HG03045 (cell line): ENCODE measurements around the gene ZFYVE28.
"Not testable (repeated sequence)": the region's sequence is repeated elsewhere in the genome, so short reads cannot be mapped to it uniquely, and the experiment has no call there.

ENCODE experiments used
- ATAC-seq: cut with Tn5 transposase; IDR thresholded peaks from one replicate; pipeline ENCODE4 v1.9.1; 2021; ENCODE audit warnings: mild to moderate bottlenecking, moderate library complexity; ENCODE audit not compliant: unreplicated experiment

Gene ZFYVE28

GRCh38 chr4:2275546-2276251, 142.7 kb downstream of the ZFYVE28 start:
- no peak for ATAC-seq

- ATAC-seq = not testable (repeated sequence)
Measured at GRCh38 chr4:2275044-2275397, 143.4 kb downstream of the ZFYVE28 start.

DNA sequence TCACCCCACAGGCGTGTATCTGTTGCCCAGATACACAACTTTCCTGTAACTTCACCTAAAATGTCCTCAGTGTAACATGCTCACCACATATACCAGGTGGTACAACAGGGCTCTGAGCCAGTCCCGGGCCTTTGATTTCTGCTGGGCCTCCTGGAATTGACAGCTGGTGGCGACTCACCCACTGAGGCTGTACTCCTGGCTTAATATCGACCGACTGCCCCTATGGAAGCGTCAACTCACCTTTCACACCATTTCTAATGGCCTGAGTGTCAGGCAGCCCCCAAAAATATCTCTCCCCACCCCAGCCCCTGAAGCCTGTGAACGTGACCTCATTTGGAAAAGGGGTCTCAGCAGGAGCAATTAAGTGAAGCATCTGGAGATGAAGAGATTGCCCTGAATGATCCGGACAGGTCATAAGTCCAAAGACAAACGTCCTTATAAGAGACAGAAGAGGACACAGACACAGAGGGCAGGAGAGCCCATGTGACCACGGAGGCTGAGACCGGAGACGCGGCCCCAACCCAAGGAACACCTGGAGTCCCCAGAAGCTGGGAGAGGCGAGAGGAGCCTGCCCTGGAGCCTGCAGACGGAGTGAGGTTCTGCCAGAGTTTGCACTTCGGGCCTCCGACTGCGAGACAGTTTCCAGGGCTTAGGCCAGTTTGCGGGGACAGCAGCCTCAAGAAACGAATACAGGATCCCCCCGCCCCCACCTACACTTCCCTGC, 144.0 kb downstream of the ZFYVE28 start:
- ATAC-seq = no peak

DNA sequence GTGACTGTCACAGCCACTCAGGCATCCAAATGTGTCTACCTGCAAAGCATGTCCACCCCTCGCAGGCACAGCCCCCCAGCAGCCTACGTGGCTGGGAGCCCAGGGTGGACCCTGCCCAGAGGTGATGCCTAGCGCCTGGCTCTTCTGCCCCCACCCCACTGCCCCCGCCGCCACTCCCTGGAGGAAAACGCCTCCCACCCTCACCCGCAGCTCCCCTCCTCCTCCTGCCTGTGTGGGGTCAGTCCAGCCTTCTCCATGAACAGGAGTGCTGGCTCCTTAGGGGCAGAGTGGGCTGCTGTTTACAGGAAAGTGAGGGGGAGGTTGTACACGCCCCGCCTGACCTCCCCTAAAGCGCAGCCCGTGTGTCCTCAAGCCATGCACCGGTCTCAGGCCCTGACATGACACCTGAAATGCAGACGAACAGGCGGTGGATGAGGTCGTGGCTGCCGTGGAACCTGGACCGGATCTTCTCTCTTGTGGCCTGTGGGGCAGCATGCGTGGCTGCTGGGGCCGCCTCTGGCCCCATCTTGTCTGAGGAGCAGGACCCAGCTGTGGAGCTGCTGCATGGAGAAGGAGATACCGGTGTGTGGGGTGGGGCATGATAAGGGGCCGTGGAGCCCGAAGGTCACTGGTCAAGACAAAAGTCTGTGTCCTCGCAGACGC, 144.7 kb downstream of the ZFYVE28 start:
- ATAC-seq = no peak

DNA sequence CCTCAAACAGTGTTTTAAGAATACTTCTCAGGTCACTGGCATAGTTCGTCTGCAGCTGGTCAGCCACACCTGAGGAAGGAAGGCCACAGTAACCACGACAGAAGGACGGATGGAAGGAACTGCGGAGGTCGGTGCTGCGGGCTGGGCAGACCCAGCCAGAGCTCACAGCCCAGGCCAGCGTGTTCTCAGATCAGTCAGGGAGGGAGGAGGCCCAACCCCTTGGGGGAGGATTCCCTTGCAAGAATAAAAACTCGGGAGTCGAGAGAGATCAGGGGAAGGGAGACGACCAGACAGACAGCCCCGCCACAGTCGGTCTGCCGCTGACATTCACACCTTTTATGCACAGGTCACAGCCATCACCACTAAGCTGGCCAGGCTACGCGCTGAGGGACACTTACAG, 145.2 kb downstream of the ZFYVE28 start:
- ATAC-seq = no peak

DNA sequence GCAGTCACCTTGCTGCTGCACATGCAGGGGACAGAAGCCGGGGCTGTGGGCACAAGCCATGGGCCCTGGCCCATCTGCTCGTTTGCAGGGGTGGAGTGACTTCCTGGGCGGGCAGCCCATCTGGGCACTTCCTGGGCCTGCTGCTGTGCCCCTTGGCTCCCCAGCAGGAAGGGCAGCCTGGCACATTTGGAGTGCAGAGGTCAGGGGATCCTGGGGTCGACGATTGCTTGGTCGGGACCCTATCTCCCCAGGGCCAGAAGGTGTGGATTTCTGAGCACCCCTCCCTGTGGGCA, 145.7 kb downstream of the ZFYVE28 start:
- no peak for ATAC-seq

- ATAC-seq = no peak
Measured at GRCh38 chr4:2272026-2272827, 146.2 kb downstream of the ZFYVE28 start.

- no peak for ATAC-seq
Measured at GRCh38 chr4:2271279-2272025, 147.0 kb downstream of the ZFYVE28 start.

DNA sequence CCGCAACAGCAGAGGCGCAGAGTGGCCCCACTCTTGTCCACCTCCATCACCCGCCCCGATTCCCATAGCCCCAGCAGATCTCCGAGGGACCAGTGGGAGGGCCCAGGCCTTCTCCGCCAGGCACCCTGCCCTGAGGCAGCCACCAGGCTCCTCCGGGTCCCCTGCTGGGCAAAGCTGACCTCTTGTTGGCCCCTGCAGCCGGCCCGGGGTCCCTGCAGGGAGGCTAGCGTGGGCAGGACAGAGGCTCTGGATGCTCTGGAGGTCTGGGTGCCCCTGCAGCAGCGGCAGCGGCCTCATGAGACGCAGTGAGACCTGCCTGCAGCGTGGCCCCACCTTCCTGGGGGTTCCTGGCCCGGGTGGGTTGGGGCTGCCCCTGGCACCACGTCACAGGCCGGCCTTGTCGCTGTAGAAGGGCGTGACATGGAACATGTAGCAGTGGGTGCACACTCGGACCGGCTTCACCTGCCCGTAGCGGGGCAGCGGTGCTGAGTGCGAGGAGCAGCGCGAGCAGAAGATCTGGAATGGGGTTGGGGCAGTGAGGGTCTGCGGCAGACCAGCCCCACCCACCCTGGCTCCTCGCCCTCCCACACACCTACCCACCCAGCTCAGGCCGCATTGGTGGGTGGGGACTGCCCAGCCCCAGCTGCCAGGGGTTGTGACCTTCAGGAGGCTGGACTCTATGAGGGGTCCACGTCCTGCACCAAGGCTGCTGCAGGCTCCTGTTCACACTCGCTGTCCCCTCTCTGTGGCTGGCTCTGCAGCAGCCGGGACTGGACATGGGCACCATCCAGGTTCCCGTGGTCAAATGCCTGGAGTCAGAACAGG, 147.9 kb downstream of the ZFYVE28 start:
- no peak for ATAC-seq

GRCh38 chr4:2269618-2270163, 148.8 kb downstream of the ZFYVE28 start:
- no peak for ATAC-seq

DNA sequence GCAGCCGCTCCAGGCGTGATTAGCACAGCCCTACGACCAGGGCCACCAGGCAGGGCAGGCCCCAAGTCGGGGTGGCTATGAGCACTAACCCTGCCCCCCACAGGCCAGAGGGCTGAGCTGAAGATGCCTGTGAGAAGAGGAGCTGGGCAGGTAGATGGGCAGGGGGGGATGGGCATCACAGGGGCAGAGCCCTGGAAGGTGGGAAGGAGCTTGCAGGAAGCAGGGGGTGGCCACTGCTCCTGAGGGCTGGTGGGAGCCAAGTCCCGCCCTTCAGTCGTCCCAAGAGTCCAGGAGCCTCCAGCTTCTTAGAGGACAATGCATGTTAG, 149.3 kb downstream of the ZFYVE28 start:
- ATAC-seq = no peak

DNA sequence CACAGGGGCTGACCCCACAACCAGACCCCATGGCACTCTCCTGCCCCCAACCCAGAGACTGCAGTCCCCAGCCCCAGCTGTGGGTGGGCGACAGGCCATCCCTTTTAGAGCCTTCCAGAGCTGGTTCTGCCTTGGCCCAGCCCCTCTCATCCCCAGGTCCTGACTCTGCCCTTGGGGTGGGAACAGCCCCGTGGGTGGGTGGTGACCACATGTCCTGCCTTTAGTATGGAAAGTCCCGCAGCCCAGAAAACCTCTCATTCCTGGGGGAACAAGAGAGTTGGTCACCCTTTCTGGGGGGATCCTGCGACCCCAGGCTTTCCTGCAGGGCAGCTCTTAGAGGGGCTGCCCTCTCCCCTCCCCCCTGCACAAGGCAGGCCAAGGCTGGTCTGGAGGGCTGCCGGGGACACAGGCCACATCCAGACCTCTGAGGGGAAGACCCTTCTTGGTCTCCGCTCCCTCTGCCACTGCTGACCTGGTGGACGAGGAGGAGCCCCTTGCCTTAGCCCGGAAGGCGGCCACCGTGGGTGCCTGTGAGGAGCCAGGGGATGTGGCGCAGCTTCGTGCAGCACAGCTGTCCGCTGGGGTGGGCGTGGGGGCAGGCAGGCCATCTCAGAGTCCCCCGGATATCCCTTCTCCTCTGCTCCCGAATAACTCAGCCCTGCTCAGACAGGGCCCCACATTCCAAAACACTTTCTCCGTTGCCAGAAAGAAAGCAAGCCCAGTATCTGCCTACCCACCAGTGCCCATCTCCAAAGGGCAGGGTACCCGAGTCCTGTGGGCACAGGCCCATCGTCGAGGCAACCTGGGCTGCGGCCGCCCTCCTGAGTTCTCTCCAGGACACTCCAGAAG, 149.9 kb downstream of the ZFYVE28 start:
- no peak for ATAC-seq

DNA sequence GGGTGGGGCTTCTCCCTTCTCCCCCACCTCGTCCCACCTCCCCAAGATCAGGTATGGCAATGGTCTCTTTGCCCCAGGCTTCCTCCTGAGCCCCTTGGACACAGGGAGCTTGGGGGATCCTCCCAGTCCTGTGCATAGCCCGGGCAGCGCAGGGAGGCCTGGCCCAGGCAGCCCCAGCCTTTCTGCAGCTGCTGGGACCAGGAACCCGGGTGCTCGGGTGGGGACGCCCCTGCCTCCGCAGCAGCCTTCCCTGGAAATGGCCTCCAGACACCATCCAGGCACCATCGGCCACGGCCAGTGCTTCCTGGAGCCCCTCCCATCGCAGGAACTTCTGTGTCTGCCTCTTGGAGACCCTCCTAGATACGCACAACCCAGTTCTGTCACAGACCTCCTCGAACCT, 150.6 kb downstream of the ZFYVE28 start:
- no peak for ATAC-seq

DNA sequence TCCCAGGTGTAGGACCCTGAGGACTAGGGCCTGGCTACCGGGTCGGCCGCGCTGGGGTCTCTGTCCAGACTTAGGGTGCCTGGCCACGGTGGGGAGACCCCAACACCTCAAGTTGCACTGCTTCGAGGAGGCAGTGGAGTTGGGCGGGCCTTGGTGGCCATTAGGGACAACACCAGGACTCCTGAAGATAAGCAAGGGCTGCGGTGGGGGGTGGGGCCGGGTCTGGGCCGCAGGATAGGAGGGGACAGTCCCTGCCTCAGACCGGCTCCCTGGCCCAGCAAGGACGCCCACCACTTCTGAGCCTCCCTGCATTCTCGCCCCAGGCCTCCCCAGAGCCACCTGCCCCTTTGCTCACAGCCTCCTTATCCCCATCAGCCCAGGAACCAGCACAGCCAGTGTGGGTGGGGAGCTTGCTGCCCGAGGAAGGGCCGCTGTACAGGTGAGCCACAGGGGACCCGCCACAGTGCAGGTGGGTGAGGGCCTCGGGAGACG, 151.1 kb downstream of the ZFYVE28 start:
- no peak for ATAC-seq

- ATAC-seq = no peak
Measured at GRCh38 chr4:2266821-2267220, 151.6 kb downstream of the ZFYVE28 start.

DNA sequence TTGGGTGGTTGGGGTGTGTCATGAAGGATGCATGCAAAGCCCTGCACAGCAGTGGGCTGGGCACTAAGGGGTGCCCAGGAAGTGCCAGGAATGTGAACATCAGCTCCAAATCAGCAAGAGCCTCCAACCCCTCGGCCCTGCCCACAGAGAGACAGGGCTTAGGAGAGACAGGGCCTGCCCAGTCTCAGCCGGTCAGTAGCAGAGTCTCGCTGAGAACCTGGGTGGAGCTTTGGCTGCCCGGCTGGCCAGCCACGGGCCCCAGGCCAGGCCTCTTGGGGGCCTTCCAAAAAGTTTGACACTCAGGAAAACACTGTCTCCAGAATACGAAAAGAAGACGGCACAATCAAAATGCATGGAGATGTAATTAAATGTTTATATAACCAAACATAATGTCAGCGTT, 152.3 kb downstream of the ZFYVE28 start:
- no peak for ATAC-seq

- no peak for ATAC-seq
Measured at GRCh38 chr4:2265113-2266110, 153.0 kb downstream of the ZFYVE28 start.
